GM18858 (cell line): ENCODE results near the gene ATR.
A peak's percentile ranks its signal among the peaks of the same experiment; 100 is the strongest.
"Not testable (repeated sequence)": the region's sequence is repeated elsewhere in the genome, so short reads cannot be mapped to it uniquely, and the experiment has no call there.

ENCODE experiments used
- ATAC-seq: cut with Tn5 transposase; IDR thresholded peaks from one replicate; pipeline ENCODE4 v1.9.1; 2021; ENCODE audit not compliant: unreplicated experiment

ATR gene

GRCh38 chr3:142450881-142451280 lies 127.7 kb downstream of the ATR start:
- no peak for ATAC-seq

- no peak for ATAC-seq
Observed at GRCh38 chr3:142450189-142450588, 128.3 kb downstream of the ATR start.

GRCh38 chr3:142447852-142448823 lies 130.4 kb downstream of the ATR start, which contains the start of gene XRN1:
Gene XRN1 (minus strand): TSS chr3:142448037. CDS start chr3:142447944, 93 bp downstream.
- ATAC-seq: peak; percentile 58

- ATAC-seq: peak; percentile 1
Observed at GRCh38 chr3:142447301-142447851, 131.2 kb downstream of the ATR start.

GRCh38 chr3:142445816-142446254 lies 132.7 kb downstream of the ATR start:
- peak; percentile 54 for ATAC-seq

GRCh38 chr3:142444343-142444742 lies 134.2 kb downstream of the ATR start:
- no peak for ATAC-seq

- ATAC-seq: not testable (repeated sequence)
Observed at GRCh38 chr3:142443060-142443459, 135.5 kb downstream of the ATR start.

- ATAC-seq: not testable (repeated sequence)
Observed at GRCh38 chr3:142439499-142440220, 138.9 kb downstream of the ATR start.

- ATAC-seq: not testable (repeated sequence)
Observed at GRCh38 chr3:142438096-142438495, 140.4 kb downstream of the ATR start.

- ATAC-seq: no peak
Observed at GRCh38 chr3:142436951-142437585, 141.5 kb downstream of the ATR start.

GRCh38 chr3:142434503-142434902 lies 144.0 kb downstream of the ATR start:
- ATAC-seq: no peak

- ATAC-seq: no peak
Observed at GRCh38 chr3:142433110-142433509, 145.4 kb downstream of the ATR start.

GRCh38 chr3:142429582-142429981 lies 149.0 kb downstream of the ATR start:
- no peak for ATAC-seq

GRCh38 chr3:142424754-142425153 lies 153.8 kb downstream of the ATR start:
- ATAC-seq: no peak

- no peak for ATAC-seq
Observed at GRCh38 chr3:142418926-142419592, 159.5 kb downstream of the ATR start.

- ATAC-seq: no peak
Observed at GRCh38 chr3:142417302-142417701, 161.2 kb downstream of the ATR start.

GRCh38 chr3:142400537-142400936 lies 178.0 kb downstream of the ATR start:
- not testable (repeated sequence) for ATAC-seq
